HG03095 (cell line): ENCODE data around the gene RPUSD4.

Source experiments
- ATAC-seq: cut with Tn5 transposase; IDR thresholded peaks from one replicate; pipeline ENCODE4 v1.9.1; 2021; ENCODE audit warnings: moderate library complexity; ENCODE audit not compliant: unreplicated experiment

Gene RPUSD4

GRCh38 chr11:126159719-126160344 is 51.6 kb downstream of the RPUSD4 start:
- ATAC-seq, result no peak

- no peak for ATAC-seq
Observed at GRCh38 chr11:126158054-126158791, 53.2 kb downstream of the RPUSD4 start.

- ATAC-seq, result no peak
Observed at GRCh38 chr11:126157326-126158030, 54.0 kb downstream of the RPUSD4 start.

GRCh38 chr11:126156814-126157213 is 54.6 kb downstream of the RPUSD4 start:
- no peak for ATAC-seq

- no peak for ATAC-seq
Observed at GRCh38 chr11:126155402-126156187, 55.9 kb downstream of the RPUSD4 start.

- ATAC-seq, result no peak
Observed at GRCh38 chr11:126154691-126155090, 56.8 kb downstream of the RPUSD4 start.

- ATAC-seq, result no peak
Observed at GRCh38 chr11:126153972-126154371, 57.5 kb downstream of the RPUSD4 start.

GRCh38 chr11:126153006-126153405 is 58.4 kb downstream of the RPUSD4 start:
- no peak for ATAC-seq

GRCh38 chr11:126152586-126152985 is 58.9 kb downstream of the RPUSD4 start:
- no peak for ATAC-seq

- no peak for ATAC-seq
Observed at GRCh38 chr11:126152152-126152551, 59.3 kb downstream of the RPUSD4 start.
